Stomach (tissue), 4 donors: ENCODE results near the gene TNFRSF14.

Experiments used
- CTCF ChIP-seq, 7 experiments: fragments of 450-650 bp in 4 of 7; fragments of 200-600 bp in 3 of 7; sonication (generic) in 3 of 7; IDR thresholded peaks; one replicate each; pipeline ENCODE4 v1.5.1; 2016 to 2019; ENCODE audit warnings: antibody characterized with exemption in 7 of 7, control low read depth in 2 of 7, mild to moderate bottlenecking in 1 of 7
- EP300 ChIP-seq: sonication (generic); formaldehyde crosslinking; IDR thresholded peaks from one replicate; pipeline ENCODE4 v1.6.1; 2017; ENCODE audit warnings: antibody characterized with exemption
- POLR2A ChIP-seq, 4 donors: fragments of 450-650 bp; IDR thresholded peaks; one replicate each; pipeline ENCODE4 v1.6.1; 2016; ENCODE audit warnings: antibody characterized with exemption in 4 of 4, control low read depth in 2 of 4, mild to moderate bottlenecking in 1 of 4, moderate library complexity in 1 of 4
- POLR2AphosphoS5 ChIP-seq, 3 donors: sonication (generic); formaldehyde crosslinking; IDR thresholded peaks; one replicate each; pipeline ENCODE4 v1.6.1; 2016; ENCODE audit warnings: antibody characterized with exemption in 3 of 3

- TF ChIP-seq CTCF (IDR thresholded peaks at IDR 0.05) (no peak), POLR2AphosphoS5 (IDR thresholded peaks at IDR 0.05) (no peak), POLR2A (IDR thresholded peaks at IDR 0.05) (no peak), EP300 (no peak)
Measured at GRCh38 chr1:2601721-2602303, 45.6 kb downstream of the TNFRSF14 start.
